HL-60 (cell line): ENCODE measurements around the gene ITGA5.

Experiments
- CTCF ChIP-seq: IDR thresholded peaks from one replicate; pipeline ENCODE4 v1.5.1; 2011; ENCODE audit warnings: low read length, control low read depth, inconsistent platforms; ENCODE audit not compliant: insufficient read depth
- SPI1 ChIP-seq: IDR thresholded peaks from 2 replicates; pipeline ENCODE4 v1.6.1; 2012; ENCODE audit warnings: low read depth, mild to moderate bottlenecking, borderline replicate concordance

- TF ChIP-seq CTCF (no peak), SPI1 (no peak)
Observed at GRCh38 chr12:54369597-54370131, 49.4 kb downstream of the ITGA5 start.
